DND-41 (cell line): Measurements from ENCODE around the gene GRHL3.

Experiments
- ATAC-seq: fragments of 200-7000 bp; cut with Tn5 transposase; 3 replicates; pipeline ENCODE4 v1.9.1; 2021; ENCODE audit warnings: low read depth; ENCODE audit not compliant: insufficient read depth
- DNase-seq: peaks from one replicate; pipeline ENCODE4 v3.0.0-alpha.2; 2020
- H2AFZ ChIP-seq: 2 replicates; pipeline ENCODE4 v1.6.0; 2012; ENCODE audit warnings: low read depth, low read length
- H3K27ac ChIP-seq: 2 replicates; pipeline ENCODE4 v1.5.1; 2012; ENCODE audit warnings: low read length, inconsistent platforms
- H3K27me3 ChIP-seq: fragments of 200-600 bp; sonication (generic); 2 replicates; pipeline ENCODE4 v1.6.0; 2012; ENCODE audit warnings: low read length, mild to moderate bottlenecking, inconsistent platforms; ENCODE audit not compliant: insufficient read depth, poor library complexity
- H3K36me3 ChIP-seq: 2 replicates; pipeline ENCODE4 v1.5.1; 2012; ENCODE audit warnings: low read length, inconsistent platforms; ENCODE audit not compliant: insufficient read depth
- H3K4me1 ChIP-seq: 2 replicates; pipeline ENCODE4 v1.5.1; 2012; ENCODE audit warnings: mild to moderate bottlenecking, low read length; ENCODE audit not compliant: insufficient read depth
- H3K4me2 ChIP-seq: 2 replicates; pipeline ENCODE4 v1.6.0; 2012; ENCODE audit warnings: mild to moderate bottlenecking, moderate library complexity, low read length, inconsistent platforms; ENCODE audit not compliant: insufficient read depth
- H3K4me3 ChIP-seq, 2 experiments: fragments of 200-600 bp in 1 of 2; shearing (Covaris generic) in 1 of 2; 2 replicates each; pipeline ENCODE4 v1.5.1; 2012 to 2016; ENCODE audit warnings: inconsistent platforms in 2 of 2, low read length in 2 of 2, mild to moderate bottlenecking in 2 of 2, low read depth in 1 of 2, moderate library complexity in 1 of 2
- H3K79me2 ChIP-seq: 2 replicates; pipeline ENCODE4 v1.6.0; 2012; ENCODE audit warnings: low read length, inconsistent platforms; ENCODE audit not compliant: insufficient read depth
- H3K9ac ChIP-seq: 2 replicates; pipeline ENCODE4 v1.6.0; 2012; ENCODE audit warnings: low read depth, mild to moderate bottlenecking, inconsistent platforms, low read length, moderate library complexity
- H3K9me3 ChIP-seq: 2 replicates; pipeline ENCODE4 v1.5.1; 2012; ENCODE audit warnings: low read length, moderate library complexity, mild to moderate bottlenecking, inconsistent platforms; ENCODE audit not compliant: insufficient read depth, severe bottlenecking
- H4K20me1 ChIP-seq: 2 replicates; pipeline ENCODE4 v1.6.0; 2012; ENCODE audit warnings: low read length; ENCODE audit not compliant: insufficient read depth
- EZH2 ChIP-seq: IDR thresholded peaks from 3 replicates; pipeline ENCODE4 v1.6.1; 2012; ENCODE audit warnings: borderline replicate concordance, low read depth, mild to moderate bottlenecking, moderate library complexity, low read length, inconsistent platforms; ENCODE audit not compliant: severe bottlenecking
- TF ChIP-seq, protein P1 (sequence below): IDR thresholded peaks from 2 replicates; pipeline ENCODE4 v1.5.1; 2012; ENCODE audit warnings: borderline replicate concordance, low read length, moderate library complexity, mild to moderate bottlenecking; ENCODE audit not compliant: poor library complexity, severe bottlenecking; ENCODE audit errors: extremely low read depth

Gene GRHL3

DNA sequence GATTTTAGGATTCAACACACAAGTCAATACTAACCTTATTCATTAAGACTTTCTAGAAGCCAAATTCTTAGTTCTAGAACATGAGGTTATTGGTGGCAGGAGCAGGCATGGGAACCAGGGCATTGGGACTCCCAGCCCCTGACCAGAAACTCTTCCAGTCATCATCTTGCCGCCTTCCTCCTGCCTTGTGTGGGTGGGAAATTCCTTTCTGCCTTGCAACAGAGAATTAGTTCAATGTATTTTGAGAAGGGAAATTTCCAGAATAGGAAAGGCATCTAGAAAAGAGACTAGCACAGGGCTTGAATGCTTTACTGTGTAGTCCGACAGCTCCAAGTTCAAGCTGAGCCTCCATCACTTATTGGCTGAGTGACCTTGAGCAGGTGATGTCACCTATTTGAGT, 8.7 kb downstream of the GRHL3 start:
- Histone ChIP-seq H3K27ac (no peak overlapping the region), H3K9me3 (no peaks in the 10 kb centered on the region), H3K79me2 (no peaks in the 10 kb centered on the region), H3K36me3 (no peaks in the 10 kb centered on the region), H4K20me1 (peaks cover 46% of the 10 kb centered on the region), H3K27me3 (peaks cover 87% of the 10 kb centered on the region), H3K9ac (no peak overlapping the region), H3K4me1 (peaks cover 2% of the 10 kb centered on the region; the same call in 1 of the 2 replicates), H3K4me2 (no peak overlapping the region), H2AFZ (no peak overlapping the region), H3K4me3 (no peak overlapping the region)
- TF ChIP-seq EZH2: no peak
- TF ChIP-seq, protein P1, sequence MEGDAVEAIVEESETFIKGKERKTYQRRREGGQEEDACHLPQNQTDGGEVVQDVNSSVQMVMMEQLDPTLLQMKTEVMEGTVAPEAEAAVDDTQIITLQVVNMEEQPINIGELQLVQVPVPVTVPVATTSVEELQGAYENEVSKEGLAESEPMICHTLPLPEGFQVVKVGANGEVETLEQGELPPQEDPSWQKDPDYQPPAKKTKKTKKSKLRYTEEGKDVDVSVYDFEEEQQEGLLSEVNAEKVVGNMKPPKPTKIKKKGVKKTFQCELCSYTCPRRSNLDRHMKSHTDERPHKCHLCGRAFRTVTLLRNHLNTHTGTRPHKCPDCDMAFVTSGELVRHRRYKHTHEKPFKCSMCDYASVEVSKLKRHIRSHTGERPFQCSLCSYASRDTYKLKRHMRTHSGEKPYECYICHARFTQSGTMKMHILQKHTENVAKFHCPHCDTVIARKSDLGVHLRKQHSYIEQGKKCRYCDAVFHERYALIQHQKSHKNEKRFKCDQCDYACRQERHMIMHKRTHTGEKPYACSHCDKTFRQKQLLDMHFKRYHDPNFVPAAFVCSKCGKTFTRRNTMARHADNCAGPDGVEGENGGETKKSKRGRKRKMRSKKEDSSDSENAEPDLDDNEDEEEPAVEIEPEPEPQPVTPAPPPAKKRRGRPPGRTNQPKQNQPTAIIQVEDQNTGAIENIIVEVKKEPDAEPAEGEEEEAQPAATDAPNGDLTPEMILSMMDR: no peak
- DNase-seq (no peak), ATAC-seq (no peak)

DNA sequence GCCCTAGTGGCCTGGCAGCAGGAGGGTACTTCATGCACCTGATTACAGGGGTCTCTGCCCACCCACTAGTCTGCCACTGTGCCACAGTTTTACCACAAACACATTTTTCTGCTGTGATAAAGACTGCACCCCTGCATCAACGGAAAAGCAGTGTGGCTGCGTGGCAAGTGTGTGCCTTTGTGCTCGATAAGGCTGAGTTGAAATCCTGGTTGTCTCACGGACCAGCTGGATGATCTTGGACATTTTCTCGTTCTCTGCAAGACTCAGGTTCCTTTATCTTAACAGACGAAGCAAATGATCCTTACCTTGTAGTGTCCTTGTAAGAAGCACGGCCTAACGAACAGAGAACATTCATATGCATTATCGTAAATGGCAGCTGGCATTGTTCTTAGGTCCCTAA, 10.2 kb downstream of the GRHL3 start:
- Histone ChIP-seq H3K27ac (no peak overlapping the region), H3K9me3 (no peaks in the 10 kb centered on the region), H4K20me1 (peaks cover 32% of the 10 kb centered on the region), H3K4me3 (no peak overlapping the region), H3K4me2 (no peak overlapping the region), H3K27me3 (peaks cover 82% of the 10 kb centered on the region), H2AFZ (no peak overlapping the region), H3K9ac (no peak overlapping the region), H3K4me1 (no peaks in the 10 kb centered on the region), H3K79me2 (no peaks in the 10 kb centered on the region), H3K36me3 (no peaks in the 10 kb centered on the region)
- TF ChIP-seq EZH2: no peak
- TF ChIP-seq, protein P1: no peak
- ATAC-seq (no peak), DNase-seq (no peak)

DNA sequence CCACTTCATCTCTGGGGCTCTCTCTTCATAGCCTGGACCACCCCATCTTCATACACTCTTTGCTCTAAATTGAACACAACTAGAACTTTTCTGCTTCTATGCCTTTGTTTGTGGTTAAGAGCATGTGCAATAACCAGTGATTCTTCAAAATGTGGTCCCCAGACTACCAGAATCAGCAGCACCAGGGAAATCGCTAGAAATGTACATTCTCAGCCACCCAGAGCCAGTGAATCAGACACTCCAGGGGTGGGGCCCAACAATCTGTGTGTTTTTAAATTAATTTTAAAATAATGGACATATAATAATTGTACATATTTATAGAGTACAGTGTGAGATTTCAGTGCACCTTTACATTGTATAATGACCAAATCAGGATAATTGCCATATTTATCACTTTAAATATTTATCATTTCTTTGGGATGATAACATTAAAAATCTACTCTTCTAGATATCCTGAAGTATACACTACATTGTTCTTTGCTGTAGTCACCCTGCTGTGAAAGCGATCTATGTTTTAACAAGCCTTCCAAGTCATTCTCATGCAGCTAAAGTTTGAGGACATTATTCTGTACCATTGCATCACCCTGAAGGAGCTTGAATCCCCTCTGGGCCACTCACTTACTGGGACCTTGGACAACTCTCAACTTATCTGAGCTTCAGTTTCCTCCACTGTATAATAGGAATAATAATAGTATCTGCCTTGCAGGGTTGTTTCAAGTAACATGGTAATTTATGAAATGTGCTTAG, 10.8 kb downstream of the GRHL3 start:
- Histone ChIP-seq H3K4me1 (no peaks in the 10 kb centered on the region), H3K27me3 (peaks cover 76% of the 10 kb centered on the region), H3K9ac (no peak overlapping the region), H3K79me2 (no peaks in the 10 kb centered on the region), H2AFZ (no peak overlapping the region), H3K27ac (no peak overlapping the region), H3K4me2 (no peak overlapping the region), H3K9me3 (no peaks in the 10 kb centered on the region), H3K36me3 (no peaks in the 10 kb centered on the region), H3K4me3 (no peak overlapping the region), H4K20me1 (peaks cover 26% of the 10 kb centered on the region)
- DNase-seq (no peak), ATAC-seq (no peak)
- TF ChIP-seq EZH2: no peak
- TF ChIP-seq, protein P1: no peak
